Measurements from ENCODE around the gene UNC119B.
A peak's percentile ranks its signal among the peaks of the same experiment; 100 is the strongest.

Gene UNC119B

DNA sequence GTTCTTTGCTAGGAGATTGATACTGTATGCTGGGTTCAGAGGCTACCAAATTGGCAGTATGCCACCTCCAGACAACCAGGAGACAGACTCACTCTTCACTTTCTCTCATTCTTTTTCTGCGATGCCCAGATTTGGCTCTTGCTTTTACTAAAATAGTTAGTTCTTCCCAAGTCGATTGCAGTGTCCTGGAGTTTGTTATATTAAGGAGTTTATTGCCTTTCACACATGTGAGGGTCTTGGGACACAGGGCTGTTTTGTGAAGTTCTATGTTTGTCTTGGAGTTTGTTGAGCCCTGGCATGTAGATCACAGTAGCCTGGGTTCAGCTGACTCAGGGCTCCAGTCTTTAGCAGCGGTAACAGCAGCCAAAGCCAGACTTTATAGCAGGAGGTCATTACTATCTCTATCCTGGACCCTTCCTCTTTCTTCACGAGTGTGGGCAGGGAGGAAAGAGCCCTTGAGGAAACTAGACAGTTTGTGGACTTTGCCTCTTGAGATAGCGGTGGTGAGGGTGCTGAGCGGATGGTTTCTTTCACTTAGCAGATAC is 21.7 kb upstream of the UNC119B start:
- peak; percentile 51 for DNase-seq

DNA sequence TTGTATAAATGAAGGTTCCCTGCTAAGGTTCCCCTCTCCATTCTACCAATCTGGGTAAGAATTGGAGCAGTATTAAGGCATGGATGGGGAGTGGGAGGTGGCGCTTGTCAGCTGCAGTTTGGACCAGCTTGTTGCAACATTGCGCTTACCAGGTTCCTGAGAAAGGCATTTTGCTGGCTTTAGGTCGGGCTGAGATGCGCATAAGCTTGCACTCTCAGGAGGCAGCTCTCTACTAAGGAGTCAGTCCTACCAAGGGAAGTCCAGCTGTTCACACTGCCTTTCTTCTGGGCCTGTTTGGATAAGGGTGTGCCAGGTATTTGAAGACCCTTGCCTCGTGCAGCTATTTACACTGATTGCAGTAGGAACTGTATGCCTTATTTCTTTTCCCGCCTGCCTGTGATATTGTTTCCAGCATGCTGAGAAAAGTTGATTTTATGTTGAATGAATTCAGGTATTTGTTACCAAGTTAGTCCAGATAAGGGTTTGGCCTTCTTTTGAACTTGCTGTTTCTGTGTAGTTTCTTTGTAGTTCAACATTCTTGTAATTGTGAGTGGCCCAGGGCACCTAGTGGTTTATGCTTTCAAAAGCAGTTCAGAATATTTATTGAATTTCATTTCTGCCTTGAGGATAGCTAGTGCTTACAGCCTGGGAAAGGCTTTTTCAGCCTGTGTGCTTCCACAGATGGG is 20.7 kb upstream of the UNC119B start:
- no peak for DNase-seq

DNA sequence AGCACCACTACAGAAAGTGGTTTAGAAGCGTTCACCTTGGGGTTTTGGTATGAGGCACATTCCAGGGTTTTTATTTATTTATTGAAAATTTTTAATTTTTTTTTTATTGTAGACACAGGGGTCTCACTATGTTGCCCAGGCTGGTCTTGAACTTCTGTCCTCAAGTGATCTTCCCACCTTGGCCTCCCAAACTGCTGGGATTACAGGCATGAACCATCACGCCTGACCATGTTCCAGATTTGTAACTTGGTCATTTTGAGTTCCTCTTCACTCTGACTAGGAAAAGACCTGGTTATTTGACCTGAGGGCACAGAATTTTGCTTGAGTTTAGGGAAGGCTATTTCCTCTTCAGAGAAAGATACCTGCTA is 20.2 kb upstream of the UNC119B start:
- no peak for DNase-seq

DNA sequence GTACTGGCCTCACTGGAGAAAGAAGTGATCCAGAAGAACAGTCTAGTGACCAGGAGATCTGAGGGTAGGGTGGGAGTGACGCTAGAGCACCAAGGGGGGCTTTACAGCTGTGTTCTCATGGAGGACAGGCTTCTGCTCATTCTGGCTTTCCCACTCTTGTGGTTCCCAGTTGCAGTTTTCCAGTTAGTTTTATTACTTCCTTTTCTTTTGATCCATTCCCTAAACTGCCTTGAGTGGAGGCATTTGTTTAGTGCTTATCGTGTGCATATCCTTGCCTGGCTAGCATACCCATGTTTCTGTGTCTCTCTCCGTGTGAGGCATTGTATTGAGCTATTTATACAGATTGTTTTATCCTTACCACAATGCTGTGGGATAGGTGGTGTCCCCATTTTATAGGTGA is 19.3 kb upstream of the UNC119B start:
- no peak for DNase-seq

DNA sequence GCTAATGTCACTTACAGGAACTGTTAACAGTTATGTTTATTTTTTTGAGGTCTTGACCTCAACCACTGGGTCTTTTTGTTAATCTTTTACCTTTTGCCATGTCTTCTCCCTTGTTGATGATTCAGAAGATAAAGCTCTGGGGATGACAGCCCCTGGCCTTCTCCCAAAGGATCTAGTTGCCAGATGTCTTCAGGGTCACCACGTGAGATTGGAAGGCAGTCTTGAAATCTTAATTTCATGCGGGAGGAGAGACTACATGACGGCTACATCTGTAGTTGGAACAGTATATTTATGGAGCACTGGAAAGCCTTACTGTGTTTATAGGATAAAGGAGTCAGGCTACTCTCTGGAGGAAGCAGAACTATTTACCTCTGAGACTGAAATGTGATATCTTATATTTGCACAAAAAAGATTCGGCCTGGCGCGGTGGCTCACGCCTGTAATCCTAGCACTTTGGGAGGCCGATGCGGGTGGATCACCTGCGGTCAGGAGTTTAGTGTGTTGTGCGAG is 17.7 kb upstream of the UNC119B start:
- DNase-seq: peak; percentile 26

DNA sequence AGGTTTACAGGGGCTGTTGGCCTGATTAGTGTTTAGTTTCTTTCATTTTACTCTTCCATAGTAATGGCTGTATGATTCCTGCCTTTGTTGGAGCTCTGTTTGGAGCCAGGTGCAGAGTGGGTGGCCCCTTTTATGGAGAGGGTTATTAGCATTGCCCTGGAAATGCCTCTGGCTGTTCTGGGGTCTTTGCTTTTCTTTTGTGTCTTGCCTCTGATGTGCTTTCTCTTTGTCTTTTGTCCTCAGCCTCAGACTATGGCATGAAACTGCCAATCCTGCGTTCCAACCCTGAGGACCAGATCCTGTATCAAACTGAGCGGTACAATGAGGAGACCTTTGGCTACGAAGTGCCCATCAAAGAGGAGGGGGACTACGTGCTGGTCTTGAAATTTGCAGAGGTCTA is 16.4 kb upstream of the UNC119B start:
- DNase-seq: no peak

DNA sequence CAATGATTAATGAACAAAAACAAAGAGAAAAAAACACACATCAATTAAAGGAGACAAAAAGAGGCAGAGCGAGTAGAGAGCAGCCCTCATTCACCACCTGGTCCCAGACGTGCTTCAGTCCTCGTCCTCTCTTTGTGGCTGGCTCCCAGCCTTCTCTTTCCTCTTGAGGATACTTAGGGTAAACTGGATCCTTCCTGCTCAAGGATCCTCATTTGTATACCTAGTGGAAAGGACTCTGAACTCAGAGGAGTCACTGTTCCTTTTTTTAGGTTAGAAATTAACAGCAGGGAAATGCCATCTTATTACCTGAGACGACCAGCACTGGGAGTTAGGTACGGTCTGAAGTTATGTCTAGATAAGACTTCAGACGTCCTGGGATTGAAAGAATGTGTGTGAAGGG is 13.6 kb upstream of the UNC119B start:
- no peak for DNase-seq

DNA sequence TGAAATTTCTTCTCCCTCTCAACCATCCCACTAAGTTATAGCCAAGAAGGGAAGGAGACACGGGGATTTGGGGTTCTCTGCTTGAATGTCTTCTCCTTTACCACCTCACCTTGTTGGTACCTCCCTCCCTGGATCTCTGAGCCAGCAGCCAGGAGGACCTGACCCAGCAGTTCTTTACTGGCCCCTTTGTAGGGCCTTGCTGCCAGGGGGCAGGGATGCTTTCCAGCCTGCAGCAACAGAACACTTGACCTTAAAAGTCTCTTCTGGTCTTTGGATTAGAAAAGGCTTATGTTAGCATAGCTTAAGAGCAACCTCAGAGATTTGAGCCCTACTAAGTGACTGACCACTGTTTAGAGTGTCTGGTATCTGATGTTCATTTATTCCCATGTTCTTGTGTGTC is 12.9 kb upstream of the UNC119B start:
- no peak for DNase-seq

DNA sequence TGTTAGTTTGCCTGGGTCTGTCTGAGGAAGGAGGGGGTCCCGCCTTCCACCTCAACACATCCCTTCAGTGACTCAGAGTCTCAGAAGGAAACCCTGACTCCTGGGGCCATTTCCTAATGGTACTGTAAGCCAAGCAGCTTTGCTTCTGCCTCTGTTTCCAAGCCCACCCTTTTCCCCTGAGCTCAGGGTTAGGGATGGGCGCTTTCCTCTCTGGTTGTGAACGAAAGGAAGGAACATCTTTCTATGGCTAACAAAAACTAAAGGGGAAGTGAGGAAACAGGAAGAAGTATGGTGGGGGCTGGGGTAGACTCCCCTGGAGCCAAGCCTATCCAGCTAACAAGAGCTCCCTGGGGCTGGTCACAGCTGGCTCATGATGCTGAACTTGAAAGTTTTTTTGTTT is 11.6 kb upstream of the UNC119B start:
- no peak for DNase-seq

DNA sequence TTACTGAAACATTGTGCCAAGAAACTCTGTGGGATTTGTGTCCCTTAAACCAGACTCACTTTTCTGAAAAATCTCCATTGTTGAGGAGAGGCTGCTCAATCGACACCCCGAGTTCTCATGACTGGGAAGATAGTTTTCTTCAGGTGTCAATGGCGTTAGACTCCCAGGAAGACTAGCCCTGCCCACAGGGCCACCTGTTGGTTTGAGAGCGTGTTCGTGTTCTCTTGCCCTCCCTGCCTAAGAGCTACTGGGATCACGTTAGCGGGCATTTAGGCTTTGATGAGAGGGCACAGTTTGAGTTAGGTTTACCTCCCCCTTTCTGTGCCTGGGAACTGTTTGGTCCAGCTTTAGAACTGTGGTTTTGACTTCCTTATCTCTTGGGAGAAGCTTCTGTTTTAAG is 10.7 kb upstream of the UNC119B start:
- DNase-seq: no peak

DNA sequence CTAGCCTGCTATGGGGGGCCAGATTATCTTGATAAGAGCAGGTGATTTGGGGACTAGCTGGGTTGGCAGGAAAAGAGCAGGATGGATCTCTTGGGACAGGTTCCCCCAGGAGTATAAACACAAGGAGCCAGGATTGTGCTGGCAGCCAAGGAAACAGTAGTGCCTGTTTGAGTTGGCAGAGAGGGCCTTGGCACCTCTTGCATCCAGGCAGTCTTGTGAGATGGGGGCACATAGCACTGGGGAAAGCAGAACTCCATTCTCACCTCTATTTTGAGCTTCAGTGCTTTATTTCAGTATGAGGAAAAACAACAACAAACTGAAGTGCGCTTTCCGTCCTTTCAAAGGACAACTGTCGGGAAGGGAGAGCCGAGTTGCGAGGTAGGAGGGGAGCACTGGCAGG is 9.4 kb upstream of the UNC119B start:
- no peak for DNase-seq

DNA sequence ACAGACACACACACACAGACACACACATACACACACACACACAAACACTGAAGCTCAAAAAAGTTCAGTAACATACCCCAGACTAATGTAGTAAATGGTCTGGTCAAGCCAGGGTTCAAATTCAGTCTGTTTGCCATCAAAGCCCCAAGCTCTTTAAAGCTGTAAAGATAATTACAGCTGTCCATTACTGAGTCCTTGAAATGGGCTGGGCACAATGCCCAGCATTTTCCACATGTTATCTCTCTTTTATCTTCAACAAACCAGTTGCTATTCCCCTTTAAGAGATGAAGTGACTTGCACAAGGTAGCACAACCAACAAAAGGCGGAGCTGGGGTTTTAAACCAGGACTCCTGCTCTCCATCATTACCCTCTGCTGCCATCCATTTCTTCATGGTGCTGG is 7.6 kb upstream of the UNC119B start:
- DNase-seq: no peak

DNA sequence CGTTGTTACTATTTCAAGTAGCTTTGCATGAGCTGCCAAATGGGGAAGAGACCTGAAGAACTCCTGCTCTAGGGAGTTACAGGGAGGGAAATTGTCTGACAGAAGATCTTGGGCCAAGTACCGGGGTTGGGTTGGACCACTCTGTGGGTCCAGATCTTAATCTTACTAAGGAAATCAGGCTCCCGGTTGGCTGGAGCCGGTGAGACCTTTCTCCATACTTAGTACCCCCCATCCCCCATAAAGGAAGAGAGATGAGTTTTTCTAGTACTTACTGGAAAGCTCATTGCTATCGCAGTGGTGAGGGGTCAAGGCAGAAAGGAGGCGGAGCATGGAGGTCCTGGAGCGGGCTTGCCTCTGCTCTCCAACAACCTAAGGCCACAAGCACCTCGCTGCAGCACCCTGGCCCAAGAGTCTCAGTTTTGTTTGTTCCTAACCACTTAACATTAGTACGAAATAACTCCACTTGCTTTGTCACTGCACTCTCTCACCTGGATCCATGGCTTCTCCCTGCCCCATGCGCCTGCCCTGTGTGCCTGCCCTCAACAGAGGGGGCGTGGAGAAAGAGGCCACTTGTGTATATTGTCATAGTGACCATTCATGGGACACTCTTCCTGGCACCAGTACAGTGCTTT is 6.8 kb upstream of the UNC119B start:
- no peak for DNase-seq

DNA sequence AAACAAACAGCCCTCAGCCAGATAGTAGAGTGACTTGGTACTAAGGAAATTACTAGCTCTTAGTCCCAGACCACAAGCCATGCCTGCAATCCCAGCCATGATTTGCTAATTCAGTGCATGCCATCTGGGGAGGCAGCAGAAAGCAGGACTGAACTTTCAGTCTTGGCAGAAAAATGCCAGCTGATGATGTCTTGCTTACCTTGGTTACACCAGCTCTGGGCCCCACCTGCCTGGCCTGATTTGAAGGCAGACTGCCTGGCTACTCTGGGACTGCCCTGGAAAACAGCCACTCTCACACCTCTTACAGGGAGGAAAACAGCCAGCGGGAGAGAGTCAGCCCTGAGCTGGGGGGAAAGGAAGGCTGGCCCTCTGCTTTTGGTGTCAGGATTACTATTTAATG is 4.6 kb upstream of the UNC119B start:
- DNase-seq: no peak

DNA sequence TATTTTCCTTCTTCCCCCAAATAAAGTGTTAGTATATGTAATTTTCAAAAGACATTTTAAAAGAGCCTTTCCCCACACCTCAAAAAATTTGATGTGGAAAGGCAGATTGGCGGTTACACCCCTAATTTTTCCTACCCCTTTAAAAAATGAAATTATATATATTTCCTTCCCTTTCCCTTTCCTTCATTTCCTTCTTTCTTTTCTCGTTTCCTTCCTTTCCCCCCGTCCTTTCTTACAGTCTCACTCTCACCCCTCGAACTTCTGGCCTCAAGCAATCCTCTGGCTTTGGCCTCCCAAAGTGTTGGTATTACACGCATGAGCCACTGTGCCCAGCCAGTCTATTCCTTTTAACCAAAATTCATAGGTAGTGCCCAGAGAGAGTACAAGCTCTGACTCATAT is 4.2 kb upstream of the UNC119B start:
- no peak for DNase-seq

DNA sequence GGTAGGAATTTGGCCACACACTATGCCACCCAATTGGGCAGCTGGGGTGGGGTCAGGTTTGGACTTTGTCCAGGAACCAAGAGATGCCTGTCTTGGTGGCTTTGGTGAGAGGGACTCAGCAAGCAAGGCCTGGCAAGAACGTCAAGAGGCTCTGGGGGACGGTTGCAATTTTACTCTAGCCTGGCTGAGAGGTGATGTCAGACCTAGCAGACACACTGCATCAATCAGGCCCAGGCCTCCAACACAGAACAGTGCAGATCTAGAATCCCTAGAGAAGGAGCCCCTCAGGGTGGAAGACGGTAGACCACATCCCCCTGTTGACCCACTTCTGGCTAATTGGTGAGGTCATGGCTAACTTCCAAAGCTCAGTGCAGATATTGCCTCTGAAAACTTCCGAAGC is 1.6 kb upstream of the UNC119B start:
- DNase-seq: no peak

DNA sequence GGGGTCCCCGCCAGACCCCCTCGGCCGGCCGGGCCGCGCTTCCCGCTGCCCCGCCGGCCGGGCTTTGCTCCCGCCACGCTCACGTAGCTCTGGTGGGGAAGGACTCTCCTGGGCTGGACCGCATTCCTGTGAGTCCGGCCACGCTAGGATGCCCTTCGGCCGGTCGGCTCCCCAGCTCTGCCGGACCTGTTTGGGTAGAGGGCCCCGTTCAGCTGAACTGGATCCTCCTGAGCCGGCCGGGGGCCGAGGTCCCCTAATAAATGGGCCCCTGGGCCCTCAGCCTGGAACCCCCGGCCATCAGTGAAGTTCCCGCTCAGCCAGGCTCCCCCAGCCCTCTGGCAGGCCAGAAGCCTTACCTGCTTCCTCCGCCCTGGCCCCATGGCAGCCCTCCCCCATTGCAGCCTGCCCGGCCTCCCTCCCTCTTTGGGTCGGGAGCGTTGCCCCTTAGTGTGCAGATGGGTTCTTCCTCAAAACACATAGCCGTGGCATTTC is 593 bp downstream of the UNC119B start:
- no peak for DNase-seq

DNA sequence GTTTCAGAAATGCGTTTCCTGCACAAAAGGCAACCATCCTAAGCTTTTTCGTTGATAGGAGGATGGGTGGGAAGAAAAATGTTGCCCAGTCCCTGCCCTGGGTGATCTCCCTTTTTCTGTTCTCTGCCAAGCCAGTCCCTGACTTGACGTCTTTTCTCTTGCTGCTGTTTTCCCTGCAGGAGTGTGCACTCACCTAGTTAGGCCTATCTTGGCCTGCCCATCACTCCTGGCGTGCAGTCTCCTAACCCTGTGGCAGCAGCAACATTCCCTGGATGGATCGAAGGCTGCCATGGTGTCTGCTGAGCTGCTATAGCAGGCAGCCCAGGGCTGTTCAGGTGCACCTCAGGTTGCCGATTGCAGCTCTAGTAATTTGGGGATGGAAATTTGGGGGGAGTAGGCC is 1.2 kb downstream of the UNC119B start:
- no peak for DNase-seq

DNA sequence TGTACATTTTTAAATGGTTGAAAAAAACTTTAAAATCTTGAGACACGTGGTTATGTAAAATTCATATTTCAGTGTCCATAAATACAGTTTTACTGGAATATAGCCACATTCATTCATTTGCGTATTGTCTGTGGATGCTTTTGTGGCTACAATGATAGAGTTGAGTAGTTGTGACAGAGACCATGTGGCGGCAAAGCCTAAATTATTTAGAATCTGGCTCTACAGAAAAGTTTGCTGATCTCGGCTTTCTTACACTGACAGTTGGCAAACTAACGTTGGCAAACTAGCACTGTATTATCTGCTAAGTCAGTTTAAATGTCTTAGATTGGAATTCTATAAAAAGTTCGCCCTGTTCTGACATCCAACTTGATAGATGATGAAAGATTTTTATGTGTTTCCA is 2.4 kb downstream of the UNC119B start:
- DNase-seq: no peak

DNA sequence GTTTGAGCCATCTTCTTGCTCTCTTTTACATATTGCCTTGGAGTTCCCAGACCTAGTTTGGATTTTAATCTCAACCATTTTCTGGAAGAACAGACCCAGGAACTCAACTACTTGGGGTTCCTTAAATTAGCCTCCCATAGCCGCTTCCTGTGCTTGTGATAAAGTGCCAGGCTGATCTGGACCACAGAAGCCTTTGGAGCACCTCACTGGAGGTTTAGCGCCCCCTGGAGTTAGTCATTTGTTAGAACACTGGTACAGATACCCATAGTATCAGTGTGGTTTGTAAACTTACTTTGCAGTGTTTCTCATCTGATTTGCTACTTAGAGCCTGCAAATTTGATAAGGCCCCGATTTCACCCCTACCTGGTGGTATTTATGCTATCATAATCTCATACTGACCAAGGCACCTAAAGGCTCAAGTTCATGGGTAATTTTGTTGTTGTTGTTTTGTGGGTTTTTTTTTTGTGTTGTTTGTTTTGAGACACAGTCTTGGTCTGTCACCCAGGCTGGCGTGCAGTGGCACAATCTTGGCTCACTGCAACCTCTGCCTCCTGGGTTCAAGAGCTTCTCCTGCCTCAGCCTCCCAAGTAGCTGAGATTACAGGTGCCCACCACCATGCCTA is 3.7 kb downstream of the UNC119B start:
- DNase-seq: peak; percentile 82

DNA sequence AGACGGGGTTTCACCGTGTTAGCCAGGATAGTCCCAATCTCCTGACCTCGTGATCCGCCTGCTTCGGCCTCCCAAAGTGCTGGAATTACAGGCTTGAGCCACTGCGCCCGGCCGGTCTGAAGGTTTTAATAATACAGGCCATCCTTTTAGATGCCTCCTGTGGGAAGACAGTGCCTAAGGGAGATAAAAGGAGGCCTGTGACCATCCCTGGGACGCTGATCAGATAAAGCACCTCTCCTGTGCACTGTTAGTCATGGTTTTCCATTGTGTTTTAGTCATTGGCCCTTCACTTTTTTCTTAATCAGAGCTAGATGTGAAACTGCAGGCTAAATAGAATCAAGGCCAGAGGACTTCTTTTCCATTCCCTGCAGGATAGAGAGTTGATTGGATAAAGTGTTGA is 7.8 kb downstream of the UNC119B start:
- no peak for DNase-seq

DNA sequence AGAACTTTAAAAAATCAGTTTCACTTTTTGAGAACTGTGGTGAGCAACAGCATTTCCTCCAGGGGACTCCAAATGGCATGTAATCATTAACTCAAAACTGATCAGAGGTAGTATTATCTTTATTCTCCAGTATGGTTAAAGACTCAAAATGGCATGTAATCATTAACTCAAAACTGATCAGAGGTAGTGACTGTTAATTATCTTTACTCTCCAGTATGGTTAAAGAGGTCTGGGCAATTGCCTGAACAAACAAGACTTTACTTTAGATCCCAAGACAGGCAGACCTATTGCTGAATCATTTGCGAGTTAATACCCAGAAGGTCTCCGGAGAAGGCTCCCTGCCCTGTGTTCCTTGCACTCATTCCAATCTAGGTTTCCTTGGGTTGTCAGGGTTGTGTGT is 8.8 kb downstream of the UNC119B start:
- no peak for DNase-seq

DNA sequence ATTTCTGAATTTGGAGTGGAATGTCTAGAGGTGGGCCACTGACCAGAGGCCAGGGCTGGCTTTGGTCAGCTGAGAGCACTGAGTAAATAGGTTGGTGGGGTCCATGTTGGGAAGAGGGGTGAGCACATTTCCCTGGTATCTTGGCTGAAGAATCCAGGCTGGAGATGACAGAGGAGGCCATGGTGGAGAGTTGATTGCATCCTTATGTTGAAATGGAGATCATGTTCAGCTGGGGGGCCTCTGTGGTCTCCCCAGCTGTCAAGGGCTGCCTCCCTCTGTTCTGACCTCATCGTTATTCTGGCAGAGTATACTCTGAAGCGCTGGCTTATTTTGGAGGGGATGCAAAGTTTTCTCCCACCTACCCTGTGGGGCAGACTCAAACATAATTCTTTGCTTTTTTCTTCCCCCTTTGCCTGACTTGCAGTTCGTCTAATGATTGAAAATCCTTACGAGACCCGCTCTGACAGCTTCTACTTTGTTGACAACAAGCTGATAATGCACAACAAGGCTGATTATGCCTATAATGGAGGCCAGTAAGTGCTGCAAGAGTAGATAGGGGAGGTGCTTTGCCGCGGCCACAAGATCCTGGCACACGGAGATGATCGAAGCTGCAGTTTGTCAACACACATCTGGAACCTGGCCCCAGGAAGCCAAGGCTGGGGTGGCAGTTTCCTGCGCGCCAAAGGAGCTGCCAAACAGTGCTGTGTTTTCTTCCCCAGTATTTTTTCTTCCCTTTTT is 9.4 kb downstream of the UNC119B start:
- no peak for DNase-seq
